H1 (cell line): ENCODE measurements around the gene CADM2. TPM values are rescaled to one million over a fixed set of nuclear protein-coding genes. Genes with fewer than 3 reads are reported as not detected.

Experiments used
- CTCF ChIA-PET: fragments of 300-600 bp; sonication (Branson Sonifier 250); formaldehyde crosslinking; loops from one replicate; lab custom pipeline; 2021; ENCODE audit not compliant: partially characterized antibody; lab: Charles Lee
- POLR2A ChIA-PET: fragments of 300-600 bp; sonication (Branson Sonifier 250); formaldehyde crosslinking; loops from one replicate; lab custom pipeline; 2021; ENCODE audit warnings: inconsistent platforms; ENCODE audit not compliant: partially characterized antibody; lab: Charles Lee
- DNase-seq, 2 experiments: peaks; one replicate each; pipeline versions ENCODE4 v3.0.0 to v3.0.0-alpha.2; 2010 to 2022; ENCODE audit warnings: low spot score in 2 of 2, low read depth in 1 of 2, mixed read lengths in 1 of 2
- FAIRE-seq: peaks from 2 replicates; lab custom pipeline; 2011; peaks lifted over from hg19 to GRCh38; lab: Jason Lieb, UNC
- H2AFZ ChIP-seq: 2 replicates; pipeline ENCODE4 v1.8.1; 2012; ENCODE audit warnings: low read length, inconsistent platforms
- H2AK5ac ChIP-seq: 2 replicates; pipeline ENCODE4 v1.6.1; 2013; ENCODE audit warnings: low read depth, low read length
- H2BK120ac ChIP-seq: replicated peaks from 2 replicates; pipeline ENCODE3; 2013; ENCODE audit warnings: low read depth, low read length, inconsistent platforms
- H2BK12ac ChIP-seq: 2 replicates; pipeline ENCODE4 v1.6.1; 2013; ENCODE audit warnings: low read depth, low read length
- H2BK15ac ChIP-seq: 2 replicates; pipeline ENCODE4 v1.6.1; 2013; ENCODE audit warnings: low read length
- H2BK20ac ChIP-seq: 2 replicates; pipeline ENCODE4 v1.6.1; 2013; ENCODE audit warnings: low read length
- H2BK5ac ChIP-seq: 2 replicates; pipeline ENCODE4 v1.6.1; 2013; ENCODE audit warnings: low read depth, low read length
- H3K14ac ChIP-seq: 2 replicates; pipeline ENCODE4 v1.6.1; 2013; ENCODE audit warnings: inconsistent platforms; ENCODE audit not compliant: insufficient read length
- H3K18ac ChIP-seq: 2 replicates; pipeline ENCODE4 v1.6.1; 2013; ENCODE audit warnings: low read length; ENCODE audit errors: extremely low read depth
- H3K23ac ChIP-seq: 2 replicates; pipeline ENCODE4 v1.6.1; 2013; ENCODE audit warnings: inconsistent platforms; ENCODE audit not compliant: insufficient read length
- H3K23me2 ChIP-seq: 2 replicates; pipeline ENCODE4 v1.6.1; 2013; ENCODE audit warnings: low read depth, low read length
- H3K27ac ChIP-seq: 2 replicates; pipeline ENCODE4 v1.6.1; 2011; ENCODE audit warnings: low read depth, low read length, inconsistent platforms
- H3K27me3 ChIP-seq, 4 experiments: replicated peaks in 1 of 4; 1 replicate in 1 of 4; 2 replicates in 3 of 4; pipeline versions ENCODE4 v1.6.1 to v1.8.1; 2011 to 2013; ENCODE audit warnings: low read length in 3 of 4, mild to moderate bottlenecking in 3 of 4, inconsistent platforms in 2 of 4, mixed read lengths in 2 of 4, moderate library complexity in 1 of 4; ENCODE audit not compliant: control insufficient read depth in 3 of 4, insufficient read depth in 3 of 4; ENCODE audit errors: extremely low read depth in 1 of 4
- H3K36me3 ChIP-seq, 4 experiments: 2 replicates each; pipeline versions ENCODE4 v1.6.1 to v1.8.1; 2011 to 2013; ENCODE audit warnings: mild to moderate bottlenecking in 4 of 4, low read length in 3 of 4, moderate library complexity in 2 of 4, control low read depth in 1 of 4, inconsistent platforms in 1 of 4; ENCODE audit not compliant: insufficient read depth in 4 of 4, control insufficient read depth in 2 of 4
- H3K4ac ChIP-seq: replicated peaks from 2 replicates; pipeline ENCODE3; 2013; ENCODE audit warnings: low read length, low read depth, mixed read lengths, inconsistent platforms; ENCODE audit not compliant: insufficient read length
- H3K4me1 ChIP-seq, 4 experiments: replicated peaks in 1 of 4; 1 replicate in 1 of 4; 2 replicates in 3 of 4; pipeline versions ENCODE4 v1.6.1 to v1.8.1; 2011 to 2013; ENCODE audit warnings: low read length in 3 of 4, inconsistent platforms in 2 of 4, mixed read lengths in 1 of 4; ENCODE audit not compliant: insufficient read depth in 4 of 4, control insufficient read depth in 3 of 4
- H3K4me2 ChIP-seq, 2 experiments: 2 replicates each; pipeline versions ENCODE4 v1.6.1 to v1.8.1; 2011 to 2013; ENCODE audit warnings: low read depth in 2 of 2, low read length in 2 of 2, control low read depth in 1 of 2, inconsistent platforms in 1 of 2, mild to moderate bottlenecking in 1 of 2; ENCODE audit not compliant: insufficient read depth in 1 of 2
- H3K4me3 ChIP-seq, 4 experiments: fragments of 200-600, 300-600 bp in 1 of 4; sonication (generic), shearing (Covaris generic), sonication (Bioruptor Twin) in 1 of 4; 2 replicates each; pipeline versions ENCODE4 v1.5.1 to v1.8.1; 2011 to 2016; ENCODE audit warnings: low read length in 4 of 4, low read depth in 3 of 4, control low read depth in 2 of 4, inconsistent platforms in 2 of 4, mild to moderate bottlenecking in 2 of 4, mixed read lengths in 1 of 4, moderate library complexity in 1 of 4; ENCODE audit not compliant: insufficient read depth in 2 of 4; ENCODE audit errors: extremely low read depth in 1 of 4
- H3K56ac ChIP-seq: replicated peaks from 2 replicates; pipeline ENCODE3; 2013; ENCODE audit warnings: low read depth, mild to moderate bottlenecking, mixed read lengths, low read length, inconsistent platforms; ENCODE audit not compliant: insufficient read length
- H3K79me1 ChIP-seq: 2 replicates; pipeline ENCODE4 v1.6.1; 2013; ENCODE audit warnings: low read depth, low read length, control low read depth
- H3K79me2 ChIP-seq, 2 experiments: 2 replicates each; pipeline versions ENCODE4 v1.6.1 to v1.8.1; 2012 to 2013; ENCODE audit warnings: low read length in 2 of 2, mild to moderate bottlenecking in 2 of 2, inconsistent platforms in 1 of 2; ENCODE audit not compliant: insufficient read depth in 2 of 2, control insufficient read depth in 1 of 2
- H3K9ac ChIP-seq, 4 experiments: replicated peaks in 1 of 4; 1 replicate in 1 of 4; 2 replicates in 3 of 4; pipeline versions ENCODE4 v1.6.1 to v1.8.1; 2011 to 2013; ENCODE audit warnings: low read depth in 3 of 4, low read length in 3 of 4, control low read depth in 2 of 4, mild to moderate bottlenecking in 2 of 4, moderate library complexity in 2 of 4, inconsistent platforms in 1 of 4; ENCODE audit errors: extremely low read depth in 1 of 4
- H3K9me3 ChIP-seq, 2 experiments: 2 replicates each; pipeline versions ENCODE4 v1.6.1 to v1.8.1; 2012 to 2013; ENCODE audit warnings: mild to moderate bottlenecking in 2 of 2, moderate library complexity in 2 of 2, control low read depth in 1 of 2, inconsistent platforms in 1 of 2, low read depth in 1 of 2, low read length in 1 of 2, mixed read lengths in 1 of 2; ENCODE audit not compliant: insufficient read depth in 2 of 2
- H4K20me1 ChIP-seq, 2 experiments: replicated peaks in 1 of 2; 2 replicates each; pipeline versions ENCODE3 to v1.8.1; 2011 to 2013; ENCODE audit warnings: inconsistent platforms in 2 of 2, low read length in 2 of 2, mild to moderate bottlenecking in 1 of 2; ENCODE audit not compliant: insufficient read depth in 2 of 2, control insufficient read depth in 1 of 2
- H4K5ac ChIP-seq: 2 replicates; pipeline ENCODE4 v1.6.1; 2013; ENCODE audit warnings: low read length, low read depth, mixed read lengths, inconsistent platforms; ENCODE audit not compliant: insufficient read length
- H4K8ac ChIP-seq: 2 replicates; pipeline ENCODE4 v1.8.0; 2013; ENCODE audit warnings: mild to moderate bottlenecking, moderate library complexity, low read length, inconsistent platforms; ENCODE audit not compliant: insufficient read depth; ENCODE audit errors: extremely low read depth
- H4K91ac ChIP-seq: replicated peaks from 2 replicates; pipeline ENCODE3; 2013; ENCODE audit warnings: low read length, mixed read lengths, inconsistent platforms; ENCODE audit not compliant: insufficient read length
- CTCF ChIP-seq, 3 experiments: IDR thresholded peaks; 1 replicate in 2 of 3; 2 replicates in 1 of 3; pipeline versions ENCODE4 v1.5.1 to v1.6.1; 2011; ENCODE audit warnings: low read length in 3 of 3, mild to moderate bottlenecking in 3 of 3, inconsistent platforms in 2 of 3, low read depth in 1 of 3, moderate library complexity in 1 of 3; ENCODE audit not compliant: insufficient read depth in 1 of 3; ENCODE audit errors: control extremely low read depth in 1 of 3
- E2F6 ChIP-seq: IDR thresholded peaks from 2 replicates; pipeline ENCODE4 v1.6.1; 2012; ENCODE audit warnings: inconsistent platforms
- TEAD4 ChIP-seq: IDR thresholded peaks from 2 replicates; pipeline ENCODE4 v1.6.1; 2012; ENCODE audit warnings: low read depth, low read length, inconsistent platforms, mixed read lengths
- YY1 ChIP-seq: IDR thresholded peaks from 2 replicates; pipeline ENCODE4 v1.6.1; 2011; ENCODE audit warnings: low read depth, mild to moderate bottlenecking, low read length
- WGBS, 2 experiments: shearing (Covaris generic) in 1 of 2; methylation state at CpG; one replicate each; pipeline versions ENCODE4 v1.1.6 to v1.1.7; 2013 to 2015; ENCODE audit warnings: low lambda C conversion rate in 2 of 2, mixed read lengths in 2 of 2, inconsistent platforms in 1 of 2, low coverage in 1 of 2, missing lambda C conversion rate in 1 of 2; ENCODE audit not compliant: insufficient replicate concordance in 2 of 2, insufficient coverage in 1 of 2, insufficient read length in 1 of 2; ENCODE audit errors: extremely low coverage in 1 of 2, missing lambda C conversion rate in 1 of 2; 5-methylcytosine and 5-hydroxymethylcytosine counted together
- polyA plus RNA-seq, 7 experiments: library from polyadenylated mRNA; depleted of rRNA in 3 of 7; stranded (reverse) in 5 of 7; unstranded in 2 of 7; fragments of >200 nt in 5 of 7; fragments of 200-250 nt in 2 of 7; gene quantifications; 1 replicate in 5 of 7; 2 replicates in 1 of 7; 4 replicates in 1 of 7; pipeline versions ENCODE4 v1.2.1 to v1.2.3, GENCODE V29; 2011 to 2013; ENCODE audit warnings: missing spikeins in 2 of 7, mixed read lengths in 2 of 7
- total RNA-seq: library from RNA; stranded (reverse); fragmentation: NEBNext Ultra II Directional; extraction: Animal tissue kit (Norgen Biotek cat#: 25700); gene quantifications from 2 replicates; pipeline ENCODE4 v1.2.1, GENCODE V29; 2021

CADM2 gene
- total and polyA plus RNA-seq, 2 of the 8 experiments (the other 6 are each of a cell fraction or from before 2014, with no cell fraction given), result 14.9 to 20.9 TPM

- Histone ChIP-seq H3K23ac (no peak overlapping the region), H3K14ac (no peak overlapping the region), H3K4me3 (no peak overlapping the region), H3K56ac (no peak overlapping the region), H2BK120ac (no peak overlapping the region), H3K27me3 (no peaks in the 10 kb centered on the region), H3K79me2 (peaks cover 0 to 12% of the 10 kb centered on the region in 2 experiments; a peak in 2 of 4 replicates), H4K20me1 (no peaks in the 10 kb centered on the region), H2BK15ac (no peak overlapping the region), H4K5ac (no peak overlapping the region), H3K27ac (no peak overlapping the region), H2BK20ac (no peak overlapping the region), H3K9ac (no peak overlapping the region), H3K4me1 (peaks cover 0 to 8% (median 0%) of the 10 kb centered on the region in 4 experiments; a peak in 1 of 7 replicates), H2BK5ac (no peak overlapping the region), H2AK5ac (no peak overlapping the region), H3K4ac (no peak overlapping the region), H3K4me2 (no peak overlapping the region), H3K36me3 (no peaks in the 10 kb centered on the region), H4K91ac (no peak overlapping the region), H2BK12ac (no peak overlapping the region), H4K8ac (no peak overlapping the region), H3K9me3 (no peaks in the 10 kb centered on the region), H3K23me2 (no peaks in the 10 kb centered on the region), H3K79me1 (no peaks in the 10 kb centered on the region; the same call in 1 of the 2 replicates), H2AFZ (no peak overlapping the region), H3K18ac (no peak overlapping the region)
- 79% methylated on average over 1 of the region's 1 CpG; no CpG with 5 or more reads in 1 of the 2 experiments for WGBS, 2 experiments
- FAIRE-seq (no peak), DNase-seq (no peak)
- ChIA-PET POLR2A (no interaction called here), CTCF (no interaction called here)
- TF ChIP-seq TEAD4 (no peak), YY1 (no peak), CTCF (IDR thresholded peaks at IDR 0.05; ENCODE audit: control extremely low read depth in 1 of 3, insufficient read depth in 1 of 3, low read depth in 1 of 3, low read length in 3 of 3) (no peak), E2F6 (no peak)
Measured at GRCh38 chr3:85005946-85006345, 47.2 kb downstream of the CADM2 start.
